GM21526 (cell line): ENCODE measurements around the gene EXOC4.
"Not testable (repeated sequence)": the region's sequence is repeated elsewhere in the genome, so short reads cannot be mapped to it uniquely, and the experiment has no call there.

ENCODE experiments used
- ATAC-seq: cut with Tn5 transposase; IDR thresholded peaks from one replicate; pipeline ENCODE4 v1.9.1; 2021; ENCODE audit warnings: moderate library complexity; ENCODE audit not compliant: unreplicated experiment, low FRiP score

The EXOC4 gene

GRCh38 chr7:133980804-133981203 lies 727.9 kb downstream of the EXOC4 start:
- ATAC-seq: no peak

GRCh38 chr7:133983685-133984419 lies 731.0 kb downstream of the EXOC4 start:
- ATAC-seq: no peak

GRCh38 chr7:133985300-133985699 lies 732.4 kb downstream of the EXOC4 start:
- no peak for ATAC-seq

GRCh38 chr7:133987582-133987981 lies 734.7 kb downstream of the EXOC4 start:
- no peak for ATAC-seq

GRCh38 chr7:133993547-133993946 lies 740.7 kb downstream of the EXOC4 start:
- no peak for ATAC-seq

- ATAC-seq: not testable (repeated sequence)
Observed at GRCh38 chr7:133994100-133994499, 741.2 kb downstream of the EXOC4 start.

- no peak for ATAC-seq
Observed at GRCh38 chr7:133997463-133997862, 744.6 kb downstream of the EXOC4 start.

GRCh38 chr7:133999178-133999577 lies 746.3 kb downstream of the EXOC4 start:
- ATAC-seq: no peak

GRCh38 chr7:134004829-134005505 lies 752.1 kb downstream of the EXOC4 start:
- ATAC-seq: no peak

- ATAC-seq: no peak
Observed at GRCh38 chr7:134009314-134010110, 756.6 kb downstream of the EXOC4 start.

GRCh38 chr7:134013249-134013648 lies 760.4 kb downstream of the EXOC4 start:
- ATAC-seq: no peak

GRCh38 chr7:134014935-134015334 lies 762.1 kb downstream of the EXOC4 start:
- no peak for ATAC-seq

- ATAC-seq: no peak
Observed at GRCh38 chr7:134016223-134016941, 763.5 kb downstream of the EXOC4 start.

GRCh38 chr7:134016942-134017303 lies 764.0 kb downstream of the EXOC4 start:
- ATAC-seq: no peak

GRCh38 chr7:134018306-134018705 lies 765.4 kb downstream of the EXOC4 start:
- ATAC-seq: no peak

GRCh38 chr7:134019251-134019650 lies 766.4 kb downstream of the EXOC4 start:
- ATAC-seq: no peak

GRCh38 chr7:134021836-134022235 lies 769.0 kb downstream of the EXOC4 start:
- no peak for ATAC-seq

- no peak for ATAC-seq
Observed at GRCh38 chr7:134022286-134022911, 769.5 kb downstream of the EXOC4 start.

GRCh38 chr7:134024739-134025138 lies 771.9 kb downstream of the EXOC4 start:
- ATAC-seq: no peak

- ATAC-seq: no peak
Observed at GRCh38 chr7:134028853-134029252, 776.0 kb downstream of the EXOC4 start.
